K562 (cell line): Measurements from ENCODE around the gene TMEM107. TPM values are rescaled to one million over a fixed set of nuclear protein-coding genes. Genes with fewer than 3 reads are reported as not detected.

ENCODE experiments used
- CBX1 ChIP-seq: sonication (generic); IDR thresholded peaks from 2 replicates; pipeline ENCODE4 v1.6.1; 2016; ENCODE audit warnings: antibody characterized with exemption, low read depth, mild to moderate bottlenecking
- CEBPG ChIP-seq, 3 experiments: fragments of 200-800 bp in 1 of 3; sonication (Bioruptor generic) in 1 of 3; sonication (generic) in 1 of 3; formaldehyde crosslinking in 1 of 3; IDR thresholded peaks in 2 of 3; conservative IDR thresholded peaks in 1 of 3; 2 replicates each; pipeline versions ENCODE4 v1.6.1 to v1.8.0; 2016 to 2022; ENCODE audit warnings: missing compliant biosample characterization in 2 of 3, missing genetic modification characterization in 2 of 3, mild to moderate bottlenecking in 1 of 3, missing genetic modification reagents in 1 of 3
- CREB3 ChIP-seq: fragments of 450-650 bp; conservative IDR thresholded peaks from 2 replicates; pipeline ENCODE4 v1.6.1; 2016; ENCODE audit warnings: missing genetic modification characterization, low read depth, mild to moderate bottlenecking, missing compliant biosample characterization, moderate library complexity
- CREM ChIP-seq: IDR thresholded peaks from 2 replicates; pipeline ENCODE4 v1.6.1; 2014; ENCODE audit warnings: antibody characterized with exemption, low read depth
- ELF2 ChIP-seq: fragments of 250-450 bp; sonication (Bioruptor Pico); IDR thresholded peaks from 2 replicates; pipeline ENCODE4 v1.5.0; 2021; ENCODE audit warnings: mild to moderate bottlenecking
- FOSL1 ChIP-seq: fragments of 200-800 bp; sonication (Bioruptor generic); conservative IDR thresholded peaks from 2 replicates; pipeline ENCODE4 v1.6.1; 2016; ENCODE audit warnings: missing genetic modification characterization, missing compliant biosample characterization
- HLTF ChIP-seq: fragments of 450-650 bp; IDR thresholded peaks from 2 replicates; pipeline ENCODE4 v1.6.1; 2016
- HSF4 ChIP-seq: fragments of 250-450 bp; sonication (Bioruptor Pico); IDR thresholded peaks from 2 replicates; pipeline ENCODE4 v2.1.2; 2022; ENCODE audit warnings: mild to moderate bottlenecking, moderate library complexity, borderline replicate concordance
- MBD2 ChIP-seq: sonication (generic); IDR thresholded peaks from 2 replicates; pipeline ENCODE4 v1.6.1; 2016; ENCODE audit warnings: low read depth, borderline replicate concordance
- MXI1 ChIP-seq: IDR thresholded peaks from 2 replicates; pipeline ENCODE4 v1.6.1; 2011; ENCODE audit warnings: low read depth, mild to moderate bottlenecking, improper control_type of control experiment, low read length
- NCOA6 ChIP-seq: fragments of 450-650 bp; IDR thresholded peaks from 2 replicates; pipeline ENCODE4 v1.6.1; 2017; ENCODE audit warnings: mild to moderate bottlenecking
- PKNOX1 ChIP-seq: fragments of 450-650 bp; IDR thresholded peaks from 2 replicates; pipeline ENCODE4 v1.6.1; 2016
- PURB ChIP-seq: sonication (generic); formaldehyde crosslinking; IDR thresholded peaks from 2 replicates; pipeline ENCODE4 v1.9.0; 2021; ENCODE audit warnings: low read depth, mild to moderate bottlenecking, missing genetic modification reagents
- SETDB1 ChIP-seq: IDR thresholded peaks from one replicate; pipeline ENCODE4 v1.6.1; 2012; ENCODE audit warnings: low read length, control low read depth, inconsistent platforms
- TGIF2 ChIP-seq: sonication (generic); formaldehyde crosslinking; IDR thresholded peaks from 2 replicates; pipeline ENCODE4 v1.8.1; 2022; ENCODE audit warnings: mild to moderate bottlenecking, missing genetic modification reagents, moderate library complexity
- ZC3H4 ChIP-seq: sonication (generic); formaldehyde crosslinking; IDR thresholded peaks from 2 replicates; pipeline ENCODE4 v1.9.0; 2021; ENCODE audit warnings: missing genetic modification reagents, borderline replicate concordance
- ZNF445 ChIP-seq: fragments of 250-450 bp; sonication (Bioruptor Pico); IDR thresholded peaks from 2 replicates; pipeline ENCODE4 v1.4.0; 2020; ENCODE audit warnings: low read depth, mild to moderate bottlenecking, moderate library complexity
- ZSCAN29 ChIP-seq: fragments of 450-650 bp; IDR thresholded peaks from 2 replicates; pipeline ENCODE4 v1.6.1; 2017
- polyA plus RNA-seq, 8 experiments: library from polyadenylated mRNA; depleted of rRNA in 4 of 8; stranded (reverse) in 5 of 8; unstranded in 3 of 8; fragments of >200 nt; fragmentation: Nextera tagmentation in 2 of 8; fragmentation: Illumina TruSeq in 1 of 8; extraction: Ambion mirVana in 2 of 8; extraction: Trizol in 1 of 8; gene quantifications; 2 replicates each; pipeline versions ENCODE4 v1.2.1 to v1.2.3, GENCODE V29; 2011 to 2014; ENCODE audit warnings: inconsistent platforms in 1 of 8, missing spikeins in 1 of 8
- total RNA-seq, 7 experiments: library from RNA; depleted of rRNA in 6 of 7; stranded (reverse); fragments of >200 nt in 6 of 7; fragmentation: Illumina TruSeq in 2 of 7; extraction: Trizol in 2 of 7; gene quantifications; 2 replicates each; pipeline versions ENCODE4 v1.2.1 to v1.2.3, GENCODE V29; 2011 to 2021; ENCODE audit warnings: low replicate concordance in 1 of 7
- TF ChIP-seq, protein P1 (sequence below): sonication (generic); formaldehyde crosslinking; IDR thresholded peaks from 2 replicates; pipeline ENCODE4 v1.8.1; 2023; ENCODE audit warnings: mild to moderate bottlenecking, missing genetic modification reagents
- TF ChIP-seq, protein P2 (sequence below): fragments of 250-450 bp; sonication (Bioruptor Pico); IDR thresholded peaks from 2 replicates; pipeline ENCODE4 v1.8.0; 2022; ENCODE audit warnings: moderate library complexity, mild to moderate bottlenecking, inconsistent platforms
- TF ChIP-seq, protein P3 (sequence below): fragments of 450-650 bp; formaldehyde crosslinking; IDR thresholded peaks from 2 replicates; pipeline ENCODE4 v1.4.0; 2020; ENCODE audit warnings: mild to moderate bottlenecking, mixed read lengths

TMEM107 gene
- total and polyA plus RNA-seq, 9 of the 15 experiments (the other 6 are each of a cell fraction or from before 2014, with no cell fraction given): 7.1 to 26.2 (median 16.9) TPM

GRCh38 chr17:8173056-8173870, 2.9 kb downstream of the TMEM107 start (continued):
- TF ChIP-seq SETDB1: no peak
- TF ChIP-seq CREB3: no peak
- peak; percentile 100 for TF ChIP-seq CBX1
- TF ChIP-seq ZSCAN29: no peak; the same call in none of the 2 replicates
- no peak for TF ChIP-seq PURB
- peak; percentile 93 for TF ChIP-seq ZNF445 (CRISPR knock-in tag)
- peak; percentile 79 for TF ChIP-seq FOSL1
- peak; percentile 71; the same call in 1 of the 2 replicates for TF ChIP-seq NCOA6
- peak; percentile 95 for TF ChIP-seq MBD2
- TF ChIP-seq ZC3H4 (CRISPR knock-in tag): peak; percentile 92
- peak; percentile 82 for TF ChIP-seq ELF2 (CRISPR knock-in tag)
- no peak for TF ChIP-seq HSF4 (CRISPR knock-in tag)
- no peak for TF ChIP-seq TGIF2 (CRISPR knock-in tag)
- TF ChIP-seq, protein P1, sequence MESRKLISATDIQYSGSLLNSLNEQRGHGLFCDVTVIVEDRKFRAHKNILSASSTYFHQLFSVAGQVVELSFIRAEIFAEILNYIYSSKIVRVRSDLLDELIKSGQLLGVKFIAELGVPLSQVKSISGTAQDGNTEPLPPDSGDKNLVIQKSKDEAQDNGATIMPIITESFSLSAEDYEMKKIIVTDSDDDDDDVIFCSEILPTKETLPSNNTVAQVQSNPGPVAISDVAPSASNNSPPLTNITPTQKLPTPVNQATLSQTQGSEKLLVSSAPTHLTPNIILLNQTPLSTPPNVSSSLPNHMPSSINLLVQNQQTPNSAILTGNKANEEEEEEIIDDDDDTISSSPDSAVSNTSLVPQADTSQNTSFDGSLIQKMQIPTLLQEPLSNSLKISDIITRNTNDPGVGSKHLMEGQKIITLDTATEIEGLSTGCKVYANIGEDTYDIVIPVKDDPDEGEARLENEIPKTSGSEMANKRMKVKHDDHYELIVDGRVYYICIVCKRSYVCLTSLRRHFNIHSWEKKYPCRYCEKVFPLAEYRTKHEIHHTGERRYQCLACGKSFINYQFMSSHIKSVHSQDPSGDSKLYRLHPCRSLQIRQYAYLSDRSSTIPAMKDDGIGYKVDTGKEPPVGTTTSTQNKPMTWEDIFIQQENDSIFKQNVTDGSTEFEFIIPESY (CRISPR knock-in tag): no peak
- TF ChIP-seq, protein P2, sequence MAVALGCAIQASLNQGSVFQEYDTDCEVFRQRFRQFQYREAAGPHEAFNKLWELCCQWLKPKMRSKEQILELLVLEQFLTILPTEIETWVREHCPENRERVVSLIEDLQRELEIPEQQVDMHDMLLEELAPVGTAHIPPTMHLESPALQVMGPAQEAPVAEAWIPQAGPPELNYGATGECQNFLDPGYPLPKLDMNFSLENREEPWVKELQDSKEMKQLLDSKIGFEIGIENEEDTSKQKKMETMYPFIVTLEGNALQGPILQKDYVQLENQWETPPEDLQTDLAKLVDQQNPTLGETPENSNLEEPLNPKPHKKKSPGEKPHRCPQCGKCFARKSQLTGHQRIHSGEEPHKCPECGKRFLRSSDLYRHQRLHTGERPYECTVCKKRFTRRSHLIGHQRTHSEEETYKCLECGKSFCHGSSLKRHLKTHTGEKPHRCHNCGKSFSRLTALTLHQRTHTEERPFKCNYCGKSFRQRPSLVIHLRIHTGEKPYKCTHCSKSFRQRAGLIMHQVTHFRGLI (CRISPR knock-in tag): no peak
- TF ChIP-seq, protein P3, sequence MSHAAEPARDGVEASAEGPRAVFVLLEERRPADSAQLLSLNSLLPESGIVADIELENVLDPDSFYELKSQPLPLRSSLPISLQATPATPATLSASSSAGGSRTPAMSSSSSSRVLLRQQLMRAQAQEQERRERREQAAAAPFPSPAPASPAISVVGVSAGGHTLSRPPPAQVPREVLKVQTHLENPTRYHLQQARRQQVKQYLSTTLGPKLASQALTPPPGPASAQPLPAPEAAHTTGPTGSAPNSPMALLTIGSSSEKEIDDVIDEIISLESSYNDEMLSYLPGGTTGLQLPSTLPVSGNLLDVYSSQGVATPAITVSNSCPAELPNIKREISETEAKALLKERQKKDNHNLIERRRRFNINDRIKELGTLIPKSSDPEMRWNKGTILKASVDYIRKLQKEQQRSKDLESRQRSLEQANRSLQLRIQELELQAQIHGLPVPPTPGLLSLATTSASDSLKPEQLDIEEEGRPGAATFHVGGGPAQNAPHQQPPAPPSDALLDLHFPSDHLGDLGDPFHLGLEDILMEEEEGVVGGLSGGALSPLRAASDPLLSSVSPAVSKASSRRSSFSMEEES (CRISPR knock-in tag): peak; percentile 48; the same call in 1 of the 2 replicates
- peak; percentile 82 for TF ChIP-seq MXI1
- TF ChIP-seq HLTF: peak; percentile 84
- TF ChIP-seq CEBPG (CRISPR knock-in tag; IDR thresholded peaks at IDR 0.05): peak; percentile 82
- TF ChIP-seq CEBPG (tag; conservative IDR thresholded peaks at IDR 0.05 in 1 of 2, IDR thresholded peaks at IDR 0.05 in 1 of 2): peak; percentile 90 to 91
- TF ChIP-seq PKNOX1: peak; percentile 49
- TF ChIP-seq CREM: peak; percentile 68
